T-helper 2 cell treated with Interferon-gamma antibody and Interleukin-4, amounts not matched to agents 5 μg/mL and 100 μg/mL, for 36 hours (primary cell): Measurements from ENCODE around the gene POU3F3.

Experiments used
- DNase-seq: peaks from one replicate; pipeline ENCODE4 v3.0.0; 2021; ENCODE audit warnings: low spot score
- H3K27ac Mint-ChIP-seq: one replicate; pipeline ENCODE4 v1.8.0; 2021; ENCODE audit warnings: mild to moderate bottlenecking, mixed read lengths
- H3K27me3 Mint-ChIP-seq: one replicate; pipeline ENCODE4 v1.8.0; 2021; ENCODE audit warnings: low read depth, mixed read lengths
- H3K36me3 Mint-ChIP-seq: one replicate; pipeline ENCODE4 v1.8.0; 2021; ENCODE audit warnings: low read depth, mixed read lengths
- H3K4me1 Mint-ChIP-seq: one replicate; pipeline ENCODE4 v1.8.0; 2021; ENCODE audit warnings: low read depth, mixed read lengths
- H3K4me3 Mint-ChIP-seq: one replicate; pipeline ENCODE4 v1.8.0; 2022; ENCODE audit warnings: mild to moderate bottlenecking, moderate library complexity, mixed read lengths
- H3K9me3 Mint-ChIP-seq: one replicate; pipeline ENCODE4 v1.8.0; 2021; ENCODE audit warnings: mixed read lengths

Gene POU3F3

GRCh38 chr2:104889291-104889959 is 35.5 kb downstream of the POU3F3 start:
- Mint-ChIP-seq H3K27ac (no peak overlapping the region), H3K9me3 (no peaks in the 10 kb centered on the region), H3K4me1 (peaks cover 12% of the 10 kb centered on the region), H3K36me3 (no peaks in the 10 kb centered on the region), H3K27me3 (no peaks in the 10 kb centered on the region), H3K4me3 (no peak overlapping the region)
- DNase-seq, result no peak

- Mint-ChIP-seq H3K27me3 (no peaks in the 10 kb centered on the region), H3K4me3 (no peak overlapping the region), H3K36me3 (no peaks in the 10 kb centered on the region), H3K27ac (no peak overlapping the region), H3K9me3 (no peaks in the 10 kb centered on the region), H3K4me1 (peaks cover 12% of the 10 kb centered on the region)
- no peak for DNase-seq
Measured at GRCh38 chr2:104889960-104890684, 36.2 kb downstream of the POU3F3 start.

- DNase-seq, result no peak
- Mint-ChIP-seq H3K27me3 (no peaks in the 10 kb centered on the region), H3K4me3 (no peak overlapping the region), H3K36me3 (no peaks in the 10 kb centered on the region), H3K9me3 (no peaks in the 10 kb centered on the region), H3K27ac (no peak overlapping the region), H3K4me1 (peaks cover 12% of the 10 kb centered on the region)
Measured at GRCh38 chr2:104890685-104891069, 36.8 kb downstream of the POU3F3 start.

- Mint-ChIP-seq H3K27ac (no peak overlapping the region), H3K36me3 (no peaks in the 10 kb centered on the region), H3K4me3 (no peak overlapping the region), H3K9me3 (no peaks in the 10 kb centered on the region), H3K27me3 (no peaks in the 10 kb centered on the region), H3K4me1 (peaks cover 12% of the 10 kb centered on the region)
- DNase-seq, result no peak
Measured at GRCh38 chr2:104891145-104891544, 37.2 kb downstream of the POU3F3 start.

GRCh38 chr2:104896446-104896845 is 42.5 kb downstream of the POU3F3 start:
- Mint-ChIP-seq H3K27me3 (no peaks in the 10 kb centered on the region), H3K4me3 (no peak overlapping the region), H3K4me1 (no peaks in the 10 kb centered on the region), H3K9me3 (no peaks in the 10 kb centered on the region), H3K36me3 (no peaks in the 10 kb centered on the region), H3K27ac (no peak overlapping the region)
- no peak for DNase-seq

GRCh38 chr2:104897515-104898184 is 43.7 kb downstream of the POU3F3 start:
- no peak for DNase-seq
- H3K27ac Mint-ChIP-seq, result no peak overlapping the region

GRCh38 chr2:104900608-104901007 is 46.7 kb downstream of the POU3F3 start:
- H3K4me3 Mint-ChIP-seq, result no peak overlapping the region
- no peaks in the 10 kb centered on the region for H3K36me3 Mint-ChIP-seq
- no peaks in the 10 kb centered on the region for H3K9me3 Mint-ChIP-seq
- no peak overlapping the region for H3K27ac Mint-ChIP-seq
- DNase-seq, result no peak
- no peaks in the 10 kb centered on the region for H3K27me3 Mint-ChIP-seq
- no peaks in the 10 kb centered on the region for H3K4me1 Mint-ChIP-seq

More at GRCh38 chr2:104897515-104898184, 43.7 kb downstream of the POU3F3 start:
- no peak overlapping the region for H3K4me3 Mint-ChIP-seq
- no peaks in the 10 kb centered on the region for H3K36me3 Mint-ChIP-seq
- no peaks in the 10 kb centered on the region for H3K4me1 Mint-ChIP-seq
- H3K9me3 Mint-ChIP-seq, result no peaks in the 10 kb centered on the region
- H3K27me3 Mint-ChIP-seq, result no peaks in the 10 kb centered on the region

- no peaks in the 10 kb centered on the region for H3K27me3 Mint-ChIP-seq
- no peak overlapping the region for H3K4me3 Mint-ChIP-seq
- no peak for DNase-seq
- no peaks in the 10 kb centered on the region for H3K9me3 Mint-ChIP-seq
- H3K4me1 Mint-ChIP-seq, result no peaks in the 10 kb centered on the region
- H3K27ac Mint-ChIP-seq, result no peak overlapping the region
- H3K36me3 Mint-ChIP-seq, result no peaks in the 10 kb centered on the region
Measured at GRCh38 chr2:104901037-104901881, 47.3 kb downstream of the POU3F3 start.

GRCh38 chr2:104902317-104902716 is 48.4 kb downstream of the POU3F3 start:
- Mint-ChIP-seq H3K9me3 (no peaks in the 10 kb centered on the region), H3K4me3 (no peak overlapping the region), H3K4me1 (no peaks in the 10 kb centered on the region), H3K27me3 (peaks cover 6% of the 10 kb centered on the region), H3K27ac (no peak overlapping the region), H3K36me3 (no peaks in the 10 kb centered on the region)
- DNase-seq, result no peak
